ENCODE results near the gene ELK3.

DNA sequence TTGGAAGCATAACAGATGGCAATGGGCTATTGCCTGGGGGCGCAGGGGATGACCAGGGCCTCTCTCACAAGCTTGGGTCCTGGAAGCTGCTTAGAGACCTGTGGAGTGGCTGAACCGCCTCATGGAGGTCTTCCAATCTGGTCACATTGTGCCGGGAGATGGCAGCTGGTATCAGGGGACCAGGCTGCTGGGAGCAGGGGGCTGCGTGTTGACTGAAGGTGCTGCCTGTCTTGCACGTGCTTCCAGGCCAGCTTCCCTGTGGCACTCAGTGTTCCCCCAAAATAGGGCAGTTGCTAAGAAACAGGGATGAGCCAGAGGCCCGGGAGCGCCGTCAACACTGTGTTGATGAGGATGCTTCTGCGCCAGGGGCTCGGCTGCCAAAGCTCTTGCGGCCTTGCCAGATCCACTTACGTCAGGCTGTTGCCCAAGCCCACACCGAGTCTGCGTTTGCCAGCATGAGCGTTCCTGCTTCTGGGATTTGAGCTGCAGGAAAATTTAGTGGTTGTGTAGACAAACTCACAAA is 39.8 kb downstream of the ELK3 start:
- TF ChIP-seq, protein P1, sequence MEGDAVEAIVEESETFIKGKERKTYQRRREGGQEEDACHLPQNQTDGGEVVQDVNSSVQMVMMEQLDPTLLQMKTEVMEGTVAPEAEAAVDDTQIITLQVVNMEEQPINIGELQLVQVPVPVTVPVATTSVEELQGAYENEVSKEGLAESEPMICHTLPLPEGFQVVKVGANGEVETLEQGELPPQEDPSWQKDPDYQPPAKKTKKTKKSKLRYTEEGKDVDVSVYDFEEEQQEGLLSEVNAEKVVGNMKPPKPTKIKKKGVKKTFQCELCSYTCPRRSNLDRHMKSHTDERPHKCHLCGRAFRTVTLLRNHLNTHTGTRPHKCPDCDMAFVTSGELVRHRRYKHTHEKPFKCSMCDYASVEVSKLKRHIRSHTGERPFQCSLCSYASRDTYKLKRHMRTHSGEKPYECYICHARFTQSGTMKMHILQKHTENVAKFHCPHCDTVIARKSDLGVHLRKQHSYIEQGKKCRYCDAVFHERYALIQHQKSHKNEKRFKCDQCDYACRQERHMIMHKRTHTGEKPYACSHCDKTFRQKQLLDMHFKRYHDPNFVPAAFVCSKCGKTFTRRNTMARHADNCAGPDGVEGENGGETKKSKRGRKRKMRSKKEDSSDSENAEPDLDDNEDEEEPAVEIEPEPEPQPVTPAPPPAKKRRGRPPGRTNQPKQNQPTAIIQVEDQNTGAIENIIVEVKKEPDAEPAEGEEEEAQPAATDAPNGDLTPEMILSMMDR (IDR thresholded peaks at IDR 0.05), result no peak
- TF ChIP-seq POLR2A (IDR thresholded peaks at IDR 0.05), result no peak

Measured in thyroid gland (tissue), 4 donors.